Mesothelial cell of epicardium (in vitro differentiated cells): ENCODE results near the gene CLK4. TPM values are rescaled to one million over a fixed set of nuclear protein-coding genes. Genes with fewer than 3 reads are reported as not detected.

Experiments
- DNase-seq, 2 experiments: peaks; one replicate each; pipeline ENCODE4 v3.0.0; 2021; ENCODE audit warnings: low spot score in 2 of 2; ENCODE audit not compliant: unreplicated experiment in 2 of 2
- H3K27ac Mint-ChIP-seq: 2 replicates; pipeline ENCODE4 v1.8.0; 2021; ENCODE audit warnings: mixed read lengths
- H3K27me3 Mint-ChIP-seq: 2 replicates; pipeline ENCODE4 v1.8.0; 2021; ENCODE audit warnings: low read depth, mixed read lengths
- H3K36me3 Mint-ChIP-seq: 2 replicates; pipeline ENCODE4 v1.8.0; 2021; ENCODE audit warnings: mixed read lengths
- H3K4me1 Mint-ChIP-seq: 2 replicates; pipeline ENCODE4 v1.8.0; 2021; ENCODE audit warnings: mixed read lengths
- H3K4me3 Mint-ChIP-seq: 2 replicates; pipeline ENCODE4 v1.8.0; 2021; ENCODE audit warnings: mild to moderate bottlenecking, moderate library complexity, mixed read lengths
- H3K9me3 Mint-ChIP-seq: 2 replicates; pipeline ENCODE4 v1.8.0; 2021; ENCODE audit warnings: mixed read lengths
- CTCF ChIP-seq: fragments of 200-600 bp; sonication (generic); IDR thresholded peaks from one replicate; pipeline ENCODE4 v1.5.0; 2021; ENCODE audit warnings: antibody characterized with exemption; ENCODE audit not compliant: unreplicated experiment
- total RNA-seq: library from RNA; stranded (reverse); gene quantifications from 3 replicates; pipeline ENCODE4 v1.2.1, GENCODE V29; 2021

The CLK4 gene
- total RNA-seq, 1 donor from 2014 or later: 42.1 TPM

GRCh38 chr5:178606269-178606668, 20.6 kb downstream of the CLK4 start:
- H3K4me1 Mint-ChIP-seq: no peaks in the 10 kb centered on the region
- H3K4me3 Mint-ChIP-seq: no peak overlapping the region
- H3K27ac Mint-ChIP-seq: no peak overlapping the region
- DNase-seq: no peak
- no peaks in the 10 kb centered on the region for H3K27me3 Mint-ChIP-seq
- peaks cover 12% of the 10 kb centered on the region for H3K9me3 Mint-ChIP-seq
- no peak for TF ChIP-seq CTCF
- peaks cover 65% of the 10 kb centered on the region for H3K36me3 Mint-ChIP-seq

- Mint-ChIP-seq H3K4me1 (no peaks in the 10 kb centered on the region), H3K27ac (no peak overlapping the region), H3K27me3 (no peaks in the 10 kb centered on the region), H3K36me3 (peaks cover 65% of the 10 kb centered on the region), H3K4me3 (no peak overlapping the region), H3K9me3 (peaks cover 8% of the 10 kb centered on the region)
- no peak for DNase-seq
- TF ChIP-seq CTCF: no peak
Measured at GRCh38 chr5:178605788-178606187, 21.1 kb downstream of the CLK4 start.

- no peak overlapping the region for H3K27ac Mint-ChIP-seq
- peaks cover 72% of the 10 kb centered on the region for H3K36me3 Mint-ChIP-seq
- no peak for DNase-seq
- no peaks in the 10 kb centered on the region for H3K27me3 Mint-ChIP-seq
- peaks cover 15% of the 10 kb centered on the region for H3K9me3 Mint-ChIP-seq
- TF ChIP-seq CTCF: no peak
- no peaks in the 10 kb centered on the region for H3K4me1 Mint-ChIP-seq
- H3K4me3 Mint-ChIP-seq: no peak overlapping the region
Measured at GRCh38 chr5:178602752-178603151, 24.1 kb downstream of the CLK4 start.

- Mint-ChIP-seq H3K36me3 (peaks cover 63% of the 10 kb centered on the region), H3K4me1 (peaks cover 5% of the 10 kb centered on the region), H3K9me3 (peaks cover 40% of the 10 kb centered on the region), H3K4me3 (no peak overlapping the region), H3K27ac (no peak overlapping the region), H3K27me3 (peaks cover 1% of the 10 kb centered on the region)
- no peak for TF ChIP-seq CTCF
- no peak for DNase-seq
Measured at GRCh38 chr5:178595750-178596149, 31.1 kb downstream of the CLK4 start.

GRCh38 chr5:178595150-178595549, 31.7 kb downstream of the CLK4 start:
- H3K27ac Mint-ChIP-seq: no peak overlapping the region
- peaks cover 8% of the 10 kb centered on the region for H3K4me1 Mint-ChIP-seq
- DNase-seq: no peak
- H3K9me3 Mint-ChIP-seq: peaks cover 40% of the 10 kb centered on the region
- peaks cover 59% of the 10 kb centered on the region for H3K36me3 Mint-ChIP-seq
- H3K27me3 Mint-ChIP-seq: peaks cover 4% of the 10 kb centered on the region
- H3K4me3 Mint-ChIP-seq: no peak overlapping the region
- TF ChIP-seq CTCF: no peak

DNA sequence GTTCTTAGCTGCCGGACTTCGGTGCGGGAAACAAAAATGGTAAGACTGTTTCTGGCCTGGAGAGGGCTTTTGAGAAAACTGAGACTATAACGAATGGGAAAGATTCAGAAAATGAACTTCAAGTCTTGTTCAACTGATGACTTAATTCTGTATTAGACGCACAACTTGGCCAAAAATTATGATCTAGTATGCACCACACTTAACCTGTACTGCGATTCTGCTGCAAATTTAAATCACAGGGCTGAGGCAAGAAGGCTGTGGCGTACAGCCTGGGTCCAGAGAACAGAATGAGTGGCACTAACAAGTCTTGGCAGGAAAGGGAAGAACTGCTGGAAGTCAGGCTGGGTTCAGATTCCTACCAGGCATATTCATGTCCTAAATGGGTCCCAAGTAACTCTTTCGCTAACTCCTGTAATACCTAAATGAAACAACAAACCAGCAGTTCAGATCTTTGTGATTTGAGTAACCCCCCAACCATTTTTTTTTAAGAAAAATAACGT, 35.9 kb downstream of the CLK4 start:
- TF ChIP-seq CTCF: peak; percentile 20
- H3K9me3 Mint-ChIP-seq: peaks cover 22% of the 10 kb centered on the region
- peaks cover 38% of the 10 kb centered on the region for H3K4me1 Mint-ChIP-seq
- H3K27me3 Mint-ChIP-seq: peaks cover 30% of the 10 kb centered on the region
- H3K36me3 Mint-ChIP-seq: peaks cover 26% of the 10 kb centered on the region
- DNase-seq: no peak
- H3K27ac Mint-ChIP-seq: peak overlapping the region; percentile 37
- peak overlapping the region; percentile 78 for H3K4me3 Mint-ChIP-seq
